SIG-M5 treated with dmso at 0.1 percent for 504 hours (cell line): ENCODE results near the gene PSD.

Source experiments
- DNase-seq: peaks from one replicate; lab custom pipeline; 2025; ENCODE audit not compliant: unreplicated experiment; lab: John Stamatoyannopoulos, UW

The PSD gene

GRCh38 chr10:102393411-102394078 is 25.0 kb downstream of the PSD start:
- DNase-seq: no peak

GRCh38 chr10:102392306-102392705 is 26.3 kb downstream of the PSD start:
- DNase-seq: no peak

- DNase-seq: no peak
These were observed 28.7 kb downstream of the PSD start for GRCh38 chr10:102389894-102390293.

GRCh38 chr10:102384606-102385429 is 33.8 kb downstream of the PSD start:
- no peak for DNase-seq

- peak; percentile 14 for DNase-seq
These were observed 34.5 kb downstream of the PSD start for GRCh38 chr10:102384053-102384452.

GRCh38 chr10:102382871-102383270 is 35.7 kb downstream of the PSD start:
- no peak for DNase-seq

GRCh38 chr10:102381983-102382382 is 36.6 kb downstream of the PSD start:
- no peak for DNase-seq

GRCh38 chr10:102379383-102379782 is 39.2 kb downstream of the PSD start:
- no peak for DNase-seq

GRCh38 chr10:102376901-102377300 is 41.7 kb downstream of the PSD start:
- DNase-seq: no peak

- DNase-seq: no peak
These were observed 42.7 kb downstream of the PSD start for GRCh38 chr10:102375867-102376266.

- DNase-seq: no peak
These were observed 43.3 kb downstream of the PSD start for GRCh38 chr10:102375250-102375649.

- no peak for DNase-seq
These were observed 47.3 kb downstream of the PSD start for GRCh38 chr10:102371295-102371694.

- DNase-seq: peak; percentile 15
These were observed 50.5 kb downstream of the PSD start for GRCh38 chr10:102368077-102368476.

- DNase-seq: no peak
These were observed 51.1 kb downstream of the PSD start for GRCh38 chr10:102367441-102367840.

- no peak for DNase-seq
These were observed 59.7 kb downstream of the PSD start for GRCh38 chr10:102358712-102359382.

- no peak for DNase-seq
These were observed 64.1 kb downstream of the PSD start for GRCh38 chr10:102354451-102354850.
